GM21528 (cell line): Measurements from ENCODE around the gene GPC2.
"Not testable (repeated sequence)": the region's sequence is repeated elsewhere in the genome, so short reads cannot be mapped to it uniquely, and the experiment has no call there.

ENCODE experiments used
- ATAC-seq: cut with Tn5 transposase; IDR thresholded peaks from one replicate; pipeline ENCODE4 v1.9.1; 2021; ENCODE audit warnings: mild to moderate bottlenecking, moderate library complexity; ENCODE audit not compliant: unreplicated experiment, low FRiP score

GPC2 gene

DNA sequence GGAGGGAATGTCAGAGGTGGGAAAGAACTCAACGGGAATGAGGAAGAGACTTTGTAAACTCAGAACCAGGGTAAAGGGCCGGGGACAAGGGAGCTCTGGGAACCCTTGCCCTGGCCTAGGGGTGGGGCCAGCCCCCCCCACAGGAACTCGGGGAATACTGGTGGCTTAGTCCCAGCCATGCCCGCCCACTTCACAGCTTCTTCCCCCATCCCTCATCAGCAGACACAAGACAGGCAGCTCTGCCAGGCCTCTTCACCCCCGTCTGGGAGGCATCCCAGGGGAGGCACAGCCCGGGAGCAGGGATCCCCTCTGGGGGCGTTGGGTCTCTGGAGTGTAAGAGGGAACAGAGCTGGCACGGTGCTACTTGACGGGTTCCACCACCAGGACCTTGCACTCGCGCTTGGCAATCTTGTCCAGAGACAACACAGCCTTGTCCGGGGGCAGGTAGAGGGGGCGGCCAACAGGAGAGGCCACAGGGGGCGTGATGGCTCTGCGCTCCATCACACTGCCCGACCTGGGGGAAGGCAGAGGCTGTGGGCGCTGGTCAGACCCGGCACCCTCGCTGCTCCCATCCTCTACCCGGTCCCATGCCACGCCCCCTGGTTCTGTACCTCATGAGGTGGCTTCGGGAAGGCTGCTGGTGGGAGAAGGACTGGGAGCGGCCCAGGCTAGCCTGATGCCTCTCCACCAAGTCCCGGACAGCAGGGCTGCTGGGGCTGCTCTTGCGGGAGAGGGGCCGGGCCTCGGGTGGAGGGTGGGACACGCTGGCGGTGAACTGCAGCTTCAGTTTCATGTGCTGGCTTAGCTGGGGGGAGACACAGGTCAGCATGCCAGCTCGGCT lies 22.3 kb downstream of the GPC2 start:
- no peak for ATAC-seq

DNA sequence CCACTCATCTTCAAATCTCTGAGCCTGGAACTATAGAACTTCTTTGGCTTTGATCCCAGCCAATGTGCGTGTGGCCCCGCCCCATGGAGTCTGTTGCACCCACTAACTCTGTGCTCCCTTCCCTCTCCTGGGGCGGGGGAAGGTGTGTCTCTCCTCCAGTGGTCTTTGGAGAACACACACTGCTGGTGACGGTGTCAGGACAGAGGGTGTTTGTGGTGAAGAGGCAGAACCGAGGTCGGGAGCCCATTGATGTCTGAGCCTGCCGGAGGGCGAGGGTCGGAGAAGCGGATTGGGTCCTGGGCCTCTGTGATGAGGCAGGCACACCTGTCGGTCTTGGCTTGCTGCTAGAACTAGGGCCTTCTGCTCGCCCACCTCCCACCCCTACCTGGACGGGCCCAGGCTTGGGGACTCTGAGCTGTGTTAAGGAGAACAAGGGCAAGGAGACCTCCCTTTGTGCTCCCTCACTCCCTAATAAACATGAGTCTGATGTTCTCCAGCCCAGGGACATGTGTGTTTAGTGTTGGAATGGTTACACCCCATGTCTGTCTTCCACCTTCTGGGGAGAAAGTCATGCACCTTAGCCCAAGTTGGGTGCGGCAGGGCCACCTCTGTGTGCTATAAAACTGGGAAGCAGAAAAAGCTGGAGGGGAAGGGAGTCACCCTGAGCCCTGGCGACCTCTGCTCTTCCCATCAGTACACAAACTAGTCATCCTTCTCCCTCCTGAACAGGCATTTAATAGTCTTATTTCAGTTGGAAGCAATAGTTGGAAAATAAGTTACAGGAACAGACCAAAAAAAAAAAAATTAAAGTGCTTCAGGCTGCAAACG lies 23.3 kb downstream of the GPC2 start:
- no peak for ATAC-seq

GRCh38 chr7:100152937-100153666 lies 24.1 kb downstream of the GPC2 start:
- no peak for ATAC-seq

- no peak for ATAC-seq
Measured at GRCh38 chr7:100152404-100152803, 24.8 kb downstream of the GPC2 start.

DNA sequence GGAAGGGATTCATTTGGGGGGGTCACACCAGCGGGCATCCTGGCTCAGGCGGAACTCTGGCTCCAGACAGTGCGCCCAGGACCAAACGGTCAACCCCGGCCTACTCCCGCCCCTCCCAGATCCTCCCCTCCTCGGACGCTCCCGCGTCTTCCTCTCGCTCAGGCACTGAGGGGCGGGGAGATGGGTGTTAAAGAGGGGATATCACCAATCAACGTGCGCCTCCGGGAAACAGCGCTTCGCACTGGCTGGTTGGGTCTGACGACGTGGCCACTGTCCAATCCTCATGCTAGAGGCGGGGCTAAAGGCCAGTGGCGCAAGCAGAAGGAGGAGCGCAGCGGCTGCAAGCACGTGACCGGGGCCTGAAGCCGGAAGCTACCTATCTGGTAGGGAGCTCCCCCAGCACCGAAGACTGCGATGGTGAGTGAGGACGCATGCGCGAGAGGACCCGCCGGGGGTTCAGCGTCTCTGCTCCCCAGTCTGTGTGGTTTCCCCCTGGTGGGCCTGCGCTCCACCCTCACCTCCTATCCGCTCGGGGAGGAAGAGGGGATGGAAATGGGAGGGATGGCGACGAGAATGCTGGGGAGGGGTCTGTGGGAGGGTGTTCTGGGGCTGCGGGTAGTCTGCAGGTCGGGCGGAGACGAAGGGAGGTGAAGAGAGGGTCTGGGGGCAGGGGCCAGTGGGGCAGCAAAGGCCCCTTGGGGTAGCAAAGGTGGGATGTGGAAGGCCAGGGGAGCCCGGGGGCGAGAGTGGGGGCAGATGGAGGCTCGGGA lies 28.4 kb downstream of the GPC2 start, which contains the start of gene LAMTOR4:
TSS of gene LAMTOR4 (plus strand) at position 360 of the 770 bp plus-strand sequence. CDS start at position 415, 55 bp downstream.
- ATAC-seq = peak; percentile 98

DNA sequence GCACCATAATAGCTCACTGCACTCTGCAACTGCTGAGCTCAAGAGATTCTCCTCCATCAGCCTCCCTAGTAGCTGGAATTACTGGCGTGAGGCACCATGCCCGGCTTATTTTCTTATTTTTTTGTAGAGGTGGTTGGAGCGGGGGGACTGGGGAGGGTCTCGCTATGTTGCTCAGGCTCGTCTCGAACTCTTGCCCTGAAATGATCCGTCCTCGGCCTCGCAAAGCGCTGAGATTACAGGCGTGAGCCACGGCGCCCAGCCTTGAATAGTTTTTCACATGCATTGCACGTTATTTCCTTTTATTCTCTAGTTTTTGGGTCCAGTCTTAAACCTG lies 29.0 kb downstream of the GPC2 start:
- ATAC-seq = no peak

DNA sequence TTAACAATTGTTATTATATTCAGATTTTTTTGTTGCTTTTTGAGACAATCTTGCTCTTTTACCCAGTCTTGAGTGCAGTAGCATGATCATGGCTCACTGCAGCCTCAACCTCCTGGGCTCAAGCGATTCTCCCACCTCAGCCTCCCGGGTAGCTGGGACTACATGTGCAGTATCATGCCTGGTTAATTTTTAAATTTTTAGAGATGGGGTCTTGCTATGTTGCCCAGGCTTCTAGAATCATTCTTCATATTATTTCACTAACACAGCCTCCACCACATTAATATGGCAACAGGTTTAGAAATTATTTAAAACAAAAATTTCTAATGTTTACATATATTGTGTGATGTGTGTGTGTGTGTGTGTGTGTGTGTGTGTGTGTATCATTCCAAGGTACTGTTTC lies 29.9 kb downstream of the GPC2 start:
- no peak for ATAC-seq

- not testable (repeated sequence) for ATAC-seq
Measured at GRCh38 chr7:100146350-100146749, 30.8 kb downstream of the GPC2 start.

DNA sequence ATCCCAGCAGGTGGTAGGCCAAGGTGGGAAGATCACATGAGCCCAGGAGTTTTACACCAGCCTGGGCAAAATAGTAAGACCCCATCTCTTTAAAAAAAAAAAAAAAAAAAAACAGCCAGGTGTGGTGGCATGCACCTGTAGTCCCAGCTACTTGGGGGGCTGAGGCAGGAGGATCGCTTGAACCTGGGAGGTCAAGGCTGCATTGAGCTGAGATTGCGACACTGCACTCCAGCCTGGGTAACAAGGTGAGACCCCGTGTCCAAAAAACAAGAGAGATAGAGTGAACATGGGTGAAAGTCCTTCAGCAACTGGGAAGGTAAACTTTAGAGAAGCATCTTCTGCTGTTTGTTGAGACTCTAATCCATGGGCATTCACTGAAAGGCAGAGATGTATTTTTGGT lies 34.7 kb downstream of the GPC2 start:
- ATAC-seq = no peak

GRCh38 chr7:100141555-100141949 lies 35.6 kb downstream of the GPC2 start:
- no peak for ATAC-seq

DNA sequence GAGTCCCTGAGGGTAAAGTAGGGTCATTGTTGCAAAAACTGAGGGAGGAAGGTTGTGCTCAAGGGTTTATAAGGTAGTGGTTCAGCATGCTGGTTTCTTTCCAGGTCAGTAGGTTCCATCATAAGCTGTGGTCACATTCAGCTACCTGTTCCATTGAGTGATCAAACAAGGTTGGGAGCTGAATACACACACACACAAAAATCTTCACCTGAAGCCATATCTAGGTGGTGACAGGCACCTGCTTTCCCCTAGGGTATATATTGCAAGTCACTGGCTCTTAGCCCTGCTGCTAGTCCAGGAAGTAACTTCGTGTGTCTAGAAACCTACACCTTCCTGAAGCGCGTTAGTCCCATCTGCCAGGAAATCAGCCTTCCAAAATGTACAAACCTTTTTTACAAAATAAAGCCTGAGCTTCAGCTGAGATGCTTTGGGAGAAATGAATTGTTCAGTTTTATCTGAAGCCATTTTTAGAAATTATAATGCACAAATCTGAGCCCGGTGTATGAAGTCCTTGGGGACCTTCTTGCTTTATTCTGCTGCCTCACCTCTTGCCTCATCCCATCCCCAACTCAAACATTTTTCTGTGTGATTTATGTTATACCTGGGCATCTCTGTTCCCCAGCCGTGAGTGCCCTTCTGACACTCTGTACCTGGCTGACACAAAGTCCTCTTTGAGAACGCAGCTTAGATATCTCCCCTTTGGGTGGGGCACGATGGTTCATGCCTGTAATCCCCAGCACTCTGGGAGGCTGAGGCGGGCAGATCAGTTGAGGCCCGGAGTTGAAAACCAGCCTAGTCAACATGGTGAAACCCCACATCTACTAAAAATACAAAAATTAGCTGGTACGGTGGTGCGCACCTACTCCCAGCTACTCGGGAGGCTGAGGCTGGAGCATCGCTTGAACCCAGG lies 39.1 kb downstream of the GPC2 start:
- ATAC-seq = no peak

DNA sequence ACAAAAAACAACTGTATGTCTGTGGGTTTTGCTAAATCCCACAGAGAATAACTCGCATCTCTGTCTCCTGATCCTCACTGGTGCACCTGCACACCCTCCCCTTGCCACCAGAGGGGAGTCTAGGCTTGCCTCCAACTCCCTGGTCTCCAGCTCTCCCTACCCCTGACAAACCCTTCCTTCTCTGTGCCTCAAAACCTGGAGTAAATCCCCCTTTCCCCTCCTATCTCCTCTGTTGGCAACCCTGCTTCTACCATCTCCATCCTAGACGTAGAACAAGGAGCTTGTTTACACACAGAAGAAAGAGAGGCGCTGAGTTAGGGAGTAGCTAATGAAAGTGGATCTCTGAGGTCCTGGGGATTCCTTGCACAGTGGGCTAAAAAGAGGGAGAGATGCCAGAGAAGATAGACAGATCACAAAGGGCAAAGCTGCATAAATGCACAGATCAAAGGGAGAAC lies 44.5 kb downstream of the GPC2 start:
- ATAC-seq = no peak

DNA sequence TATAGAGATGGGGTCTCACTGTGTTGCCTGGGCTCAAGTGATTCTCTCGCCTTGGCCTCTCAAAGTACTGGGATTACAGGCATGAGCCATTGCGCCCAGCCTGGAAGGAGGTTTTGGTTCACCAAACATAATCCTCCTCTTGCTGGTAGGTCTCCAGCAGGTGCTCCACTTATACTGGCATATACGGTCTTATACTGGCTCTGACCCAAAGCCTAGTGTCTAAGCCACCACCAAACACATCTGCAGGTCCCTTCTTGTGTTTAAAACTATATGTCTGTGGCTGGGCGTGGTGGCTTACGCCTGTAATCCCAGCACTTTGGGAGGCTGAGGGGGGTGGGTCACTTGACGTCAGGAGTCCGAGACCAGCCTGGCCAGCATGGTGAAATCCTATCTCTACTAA lies 45.1 kb downstream of the GPC2 start:
- ATAC-seq = no peak

GRCh38 chr7:100130608-100131453 lies 46.4 kb downstream of the GPC2 start:
- no peak for ATAC-seq

DNA sequence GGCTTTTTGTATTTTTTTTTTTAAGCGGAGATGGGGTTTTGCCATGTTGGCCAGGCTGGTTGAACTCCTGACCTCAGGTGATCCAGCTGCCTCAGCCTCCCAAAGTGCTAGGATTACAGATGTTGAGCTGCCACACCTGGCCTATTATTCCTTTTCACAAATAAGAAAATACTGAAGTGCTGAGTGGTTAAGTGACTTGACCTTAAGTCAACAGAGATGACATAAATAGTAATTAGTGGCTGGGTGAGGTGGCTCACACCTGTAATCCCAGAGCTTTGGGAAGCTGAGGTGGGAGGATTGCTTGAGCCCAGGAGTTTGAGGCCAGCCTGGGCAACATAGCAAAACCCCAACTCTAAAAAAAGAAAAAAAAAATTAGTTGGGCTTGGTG lies 47.0 kb downstream of the GPC2 start:
- not testable (repeated sequence) for ATAC-seq

GRCh38 chr7:100128637-100128963 lies 48.6 kb downstream of the GPC2 start:
- ATAC-seq = no peak

- peak; percentile 4 for ATAC-seq
Measured at GRCh38 chr7:100127866-100128636, 49.1 kb downstream of the GPC2 start.
